Stimulated activated CD4-positive, alpha-beta T cell treated with anti-CD3 and anti-CD28 coated beads, Interleukin-4, amount 100 ng/mL, for 4 hours (primary cell): Measurements from ENCODE around the gene EVC.
"Not testable (repeated sequence)": the region's sequence is repeated elsewhere in the genome, so short reads cannot be mapped to it uniquely, and the experiment has no call there.

ENCODE experiments used
- DNase-seq, 2 experiments: peaks; one replicate each; pipeline ENCODE4 v3.0.0-alpha.2; 2020

Gene EVC

GRCh38 chr4:5856362-5856761, 145.4 kb downstream of the EVC start:
- not testable (repeated sequence) for DNase-seq

GRCh38 chr4:5857199-5857598, 146.2 kb downstream of the EVC start:
- DNase-seq, result no peak

GRCh38 chr4:5858020-5858769, 147.2 kb downstream of the EVC start:
- no peak for DNase-seq

- peak; percentile 21 to 33 for DNase-seq
Measured at GRCh38 chr4:5863461-5864113, 152.6 kb downstream of the EVC start.
